Endothelial cell (in vitro differentiated cells): Measurements from ENCODE around the gene KCNIP3. TPM values are rescaled to one million over a fixed set of nuclear protein-coding genes. Genes with fewer than 3 reads are reported as not detected.

Experiments used
- DNase-seq: peaks from one replicate; pipeline ENCODE4 v3.0.0; 2021; ENCODE audit warnings: low spot score
- H3K27ac Mint-ChIP-seq: one replicate; pipeline ENCODE4 v1.8.0; 2021; ENCODE audit warnings: mixed read lengths, inconsistent platforms; ENCODE audit not compliant: unreplicated experiment
- H3K27me3 Mint-ChIP-seq: one replicate; pipeline ENCODE4 v1.8.0; 2021; ENCODE audit warnings: mild to moderate bottlenecking, moderate library complexity, mixed read lengths, inconsistent platforms; ENCODE audit not compliant: unreplicated experiment
- H3K36me3 Mint-ChIP-seq: one replicate; pipeline ENCODE4 v1.8.0; 2021; ENCODE audit warnings: mild to moderate bottlenecking, low read depth, mixed read lengths, inconsistent platforms; ENCODE audit not compliant: unreplicated experiment
- H3K4me1 Mint-ChIP-seq: one replicate; pipeline ENCODE4 v1.8.0; 2021; ENCODE audit warnings: mild to moderate bottlenecking, mixed read lengths, inconsistent platforms; ENCODE audit not compliant: unreplicated experiment
- H3K4me3 Mint-ChIP-seq: one replicate; pipeline ENCODE4 v1.8.0; 2021; ENCODE audit warnings: mild to moderate bottlenecking, mixed read lengths, inconsistent platforms; ENCODE audit not compliant: unreplicated experiment
- H3K9me3 Mint-ChIP-seq: one replicate; pipeline ENCODE4 v1.8.0; 2021; ENCODE audit warnings: mixed read lengths, inconsistent platforms; ENCODE audit not compliant: unreplicated experiment
- total RNA-seq: library from RNA; stranded (reverse); fragmentation: NEBNext Ultra II Directional; extraction: Animal tissue kit (Norgen Biotek cat#: 25700); gene quantifications from one replicate; pipeline ENCODE4 v1.2.1, GENCODE V29; 2021; ENCODE audit not compliant: unreplicated experiment
- TF ChIP-seq, protein P1 (sequence below): fragments of 200-600 bp; sonication (generic); IDR thresholded peaks from one replicate; pipeline ENCODE4 v1.5.0; 2021; ENCODE audit warnings: antibody characterized with exemption; ENCODE audit not compliant: unreplicated experiment

Gene KCNIP3
- total RNA-seq, 1 donor from 2014 or later: 0.26 TPM

GRCh38 chr2:95276888-95277245 lies 20.3 kb upstream of the KCNIP3 start:
- Mint-ChIP-seq H3K4me1 (peaks cover 2% of the 10 kb centered on the region), H3K4me3 (no peak overlapping the region), H3K27me3 (peaks cover 9% of the 10 kb centered on the region), H3K36me3 (no peaks in the 10 kb centered on the region), H3K27ac (no peak overlapping the region), H3K9me3 (no peaks in the 10 kb centered on the region)
- DNase-seq: no peak
- TF ChIP-seq, protein P1, sequence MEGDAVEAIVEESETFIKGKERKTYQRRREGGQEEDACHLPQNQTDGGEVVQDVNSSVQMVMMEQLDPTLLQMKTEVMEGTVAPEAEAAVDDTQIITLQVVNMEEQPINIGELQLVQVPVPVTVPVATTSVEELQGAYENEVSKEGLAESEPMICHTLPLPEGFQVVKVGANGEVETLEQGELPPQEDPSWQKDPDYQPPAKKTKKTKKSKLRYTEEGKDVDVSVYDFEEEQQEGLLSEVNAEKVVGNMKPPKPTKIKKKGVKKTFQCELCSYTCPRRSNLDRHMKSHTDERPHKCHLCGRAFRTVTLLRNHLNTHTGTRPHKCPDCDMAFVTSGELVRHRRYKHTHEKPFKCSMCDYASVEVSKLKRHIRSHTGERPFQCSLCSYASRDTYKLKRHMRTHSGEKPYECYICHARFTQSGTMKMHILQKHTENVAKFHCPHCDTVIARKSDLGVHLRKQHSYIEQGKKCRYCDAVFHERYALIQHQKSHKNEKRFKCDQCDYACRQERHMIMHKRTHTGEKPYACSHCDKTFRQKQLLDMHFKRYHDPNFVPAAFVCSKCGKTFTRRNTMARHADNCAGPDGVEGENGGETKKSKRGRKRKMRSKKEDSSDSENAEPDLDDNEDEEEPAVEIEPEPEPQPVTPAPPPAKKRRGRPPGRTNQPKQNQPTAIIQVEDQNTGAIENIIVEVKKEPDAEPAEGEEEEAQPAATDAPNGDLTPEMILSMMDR: no peak

- H3K9me3 Mint-ChIP-seq: no peaks in the 10 kb centered on the region
- TF ChIP-seq, protein P1: no peak
- H3K27me3 Mint-ChIP-seq: peaks cover 5% of the 10 kb centered on the region
- no peaks in the 10 kb centered on the region for H3K36me3 Mint-ChIP-seq
- no peak overlapping the region for H3K4me3 Mint-ChIP-seq
- no peak for DNase-seq
- H3K4me1 Mint-ChIP-seq: peaks cover 2% of the 10 kb centered on the region
- no peak overlapping the region for H3K27ac Mint-ChIP-seq
These were observed 19.8 kb upstream of the KCNIP3 start for GRCh38 chr2:95277246-95277906.

- Mint-ChIP-seq H3K4me1 (peaks cover 2% of the 10 kb centered on the region), H3K27me3 (peaks cover 7% of the 10 kb centered on the region), H3K36me3 (no peaks in the 10 kb centered on the region), H3K9me3 (no peaks in the 10 kb centered on the region), H3K4me3 (no peak overlapping the region), H3K27ac (no peak overlapping the region)
- DNase-seq: no peak
- TF ChIP-seq, protein P1: no peak
These were observed 19.1 kb upstream of the KCNIP3 start for GRCh38 chr2:95278051-95278471.

DNA sequence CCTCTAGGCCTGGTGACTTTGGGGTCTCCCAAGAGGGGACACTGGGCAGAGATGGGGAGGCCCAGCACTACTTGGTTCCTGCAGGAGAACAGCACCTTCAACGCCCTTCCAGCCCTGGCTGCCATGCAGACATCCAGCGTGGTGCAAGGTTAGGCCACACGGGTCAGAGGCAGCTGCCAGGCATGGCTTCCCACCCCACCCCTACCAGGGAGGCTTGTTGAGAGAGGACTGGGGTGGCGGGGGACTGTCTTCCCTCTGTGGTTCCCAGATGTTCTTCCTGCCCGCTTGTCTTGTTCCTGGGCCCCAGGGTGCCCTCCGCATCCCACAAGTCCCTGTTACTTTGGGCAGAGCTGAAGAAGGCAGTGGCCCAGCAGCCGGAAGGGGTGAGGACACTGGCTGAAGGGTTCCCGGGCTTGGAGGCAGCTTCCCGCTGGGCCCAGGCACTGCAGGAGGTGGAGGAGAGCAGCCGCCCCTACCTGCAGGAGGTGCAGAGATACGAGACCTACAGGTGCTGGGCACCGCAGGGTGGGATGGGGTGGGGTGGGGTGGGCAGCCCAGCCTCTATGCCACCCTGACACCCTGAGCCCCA lies 18.4 kb upstream of the KCNIP3 start:
- H3K9me3 Mint-ChIP-seq: no peaks in the 10 kb centered on the region
- H3K4me3 Mint-ChIP-seq: no peak overlapping the region
- peaks cover 2% of the 10 kb centered on the region for H3K4me1 Mint-ChIP-seq
- no peak for DNase-seq
- TF ChIP-seq, protein P1: no peak
- no peaks in the 10 kb centered on the region for H3K36me3 Mint-ChIP-seq
- no peak overlapping the region for H3K27ac Mint-ChIP-seq
- peaks cover 7% of the 10 kb centered on the region for H3K27me3 Mint-ChIP-seq

- Mint-ChIP-seq H3K27ac (no peak overlapping the region), H3K4me3 (no peak overlapping the region), H3K36me3 (no peaks in the 10 kb centered on the region), H3K27me3 (peaks cover 7% of the 10 kb centered on the region), H3K4me1 (peaks cover 2% of the 10 kb centered on the region), H3K9me3 (no peaks in the 10 kb centered on the region)
- no peak for DNase-seq
- TF ChIP-seq, protein P1: no peak
These were observed 17.6 kb upstream of the KCNIP3 start for GRCh38 chr2:95279435-95280035.
